C1 segment of cervical spinal cord (tissue), 14 donors: ENCODE data around the gene CD48.
"Not testable (repeated sequence)": the region's sequence is repeated elsewhere in the genome, so short reads cannot be mapped to it uniquely, and the experiment has no call there.

Source experiments
- DNase-seq, 14 donors: peaks; one replicate each; lab custom pipeline; 2025; lab: John Stamatoyannopoulos, UW

CD48 gene

DNA sequence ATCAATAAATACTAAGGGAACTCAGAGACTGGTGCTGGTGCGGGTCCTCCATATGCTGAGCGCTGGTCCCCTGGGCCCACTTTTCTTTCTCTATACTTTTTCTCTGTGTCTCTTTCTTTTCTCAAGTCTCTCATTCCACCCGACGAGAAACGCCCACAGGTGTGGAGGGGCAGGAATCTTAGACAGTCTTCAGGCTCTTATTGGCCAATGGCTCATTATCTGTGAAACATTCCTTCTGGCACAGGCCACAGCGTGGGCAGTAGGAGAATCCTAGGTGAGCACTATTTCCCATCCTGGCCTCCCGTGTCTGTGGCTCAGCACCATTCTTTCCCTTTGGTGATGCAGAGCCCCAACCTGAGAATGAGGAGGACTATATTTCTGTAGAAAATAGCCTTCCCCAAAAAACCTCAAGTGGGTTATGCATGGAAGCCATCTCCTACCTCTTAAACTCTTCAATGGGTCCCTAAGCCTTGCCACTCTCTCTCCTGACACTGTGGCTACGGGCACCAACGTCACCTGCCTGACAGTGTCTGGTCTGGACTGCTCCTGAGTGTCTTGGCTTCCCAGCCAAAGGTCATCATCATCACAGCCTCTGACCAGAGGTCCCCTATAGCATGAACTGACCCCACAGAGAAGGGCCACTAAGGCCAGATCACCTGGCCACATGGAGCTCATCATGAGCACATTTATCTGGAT, 58.5 kb downstream of the CD48 start:
- no peak for DNase-seq

DNA sequence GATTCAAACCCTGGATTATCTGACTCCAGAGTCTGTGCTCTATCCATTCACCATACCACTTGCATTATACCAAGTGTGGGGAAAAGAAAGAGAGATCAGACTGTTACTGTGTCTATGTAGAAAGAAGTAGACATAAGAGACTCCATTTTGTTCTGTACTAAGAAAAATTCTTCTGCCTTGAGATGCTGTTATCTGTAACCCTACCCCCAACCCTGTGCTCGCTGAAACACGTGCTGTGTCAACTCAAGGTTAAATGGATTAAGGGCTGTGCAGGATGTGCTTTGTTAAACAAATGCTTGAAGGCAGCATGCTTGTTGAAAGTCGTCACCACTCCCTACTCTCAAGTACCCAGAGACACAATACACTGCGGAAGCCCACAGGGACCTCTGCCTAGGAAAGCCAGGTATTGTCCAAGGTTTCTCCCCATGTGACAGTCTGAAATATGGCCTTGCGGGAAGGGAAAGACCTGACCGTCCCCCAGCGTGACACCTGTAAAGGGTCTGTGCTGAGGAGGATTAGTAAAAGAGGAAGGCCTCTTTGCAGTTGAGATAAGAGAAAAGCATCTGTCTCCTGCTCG, 59.5 kb downstream of the CD48 start:
- DNase-seq: not testable (repeated sequence)

DNA sequence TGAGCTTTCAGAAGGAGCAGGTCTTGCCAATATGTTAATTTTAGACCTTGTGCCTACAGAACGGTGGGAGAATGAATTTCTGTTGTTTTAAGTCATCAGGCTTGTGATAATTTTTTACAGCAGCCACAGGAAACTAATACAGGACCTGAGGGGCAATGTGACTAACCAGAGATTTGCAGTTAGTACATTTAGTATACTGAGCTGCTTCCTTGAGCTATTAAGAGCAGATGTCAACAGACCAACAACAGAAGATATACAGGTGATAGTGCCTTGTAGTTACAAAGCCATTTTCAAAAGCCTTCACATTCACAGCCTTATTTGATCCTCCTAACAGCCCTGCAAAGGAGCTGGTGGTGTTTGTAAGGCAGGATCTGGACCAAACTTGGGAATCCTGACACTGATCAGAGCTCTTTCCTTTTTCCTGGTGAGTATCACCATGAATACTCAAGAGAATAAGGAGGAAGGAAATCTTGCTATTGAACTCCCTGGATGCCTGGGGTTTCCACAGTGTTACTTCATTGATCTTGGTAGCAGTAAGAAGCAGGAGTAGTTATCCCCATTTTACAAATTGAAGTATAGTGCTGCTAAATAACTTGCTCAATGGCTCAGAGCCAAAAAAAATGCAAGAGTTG, 60.1 kb downstream of the CD48 start:
- DNase-seq: no peak

DNA sequence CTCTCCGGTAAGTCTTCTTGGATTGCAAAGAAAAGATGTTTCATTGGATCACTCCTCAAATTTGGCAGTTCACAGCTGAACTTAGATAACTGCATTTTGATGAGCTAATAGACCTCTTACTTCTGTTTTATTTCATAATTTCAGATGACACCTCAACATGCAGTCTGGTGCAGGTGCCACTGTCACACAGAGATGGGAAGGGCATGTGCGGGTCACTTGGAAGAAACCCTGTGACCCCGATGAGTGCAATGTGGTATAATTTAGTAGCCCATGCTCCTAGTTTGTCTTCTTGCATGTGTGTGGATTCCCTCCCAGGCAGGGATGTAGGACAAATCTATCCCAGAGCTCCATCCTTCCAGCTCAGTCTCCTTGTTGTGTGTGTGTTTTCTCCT, 64.3 kb downstream of the CD48 start:
- DNase-seq: no peak

DNA sequence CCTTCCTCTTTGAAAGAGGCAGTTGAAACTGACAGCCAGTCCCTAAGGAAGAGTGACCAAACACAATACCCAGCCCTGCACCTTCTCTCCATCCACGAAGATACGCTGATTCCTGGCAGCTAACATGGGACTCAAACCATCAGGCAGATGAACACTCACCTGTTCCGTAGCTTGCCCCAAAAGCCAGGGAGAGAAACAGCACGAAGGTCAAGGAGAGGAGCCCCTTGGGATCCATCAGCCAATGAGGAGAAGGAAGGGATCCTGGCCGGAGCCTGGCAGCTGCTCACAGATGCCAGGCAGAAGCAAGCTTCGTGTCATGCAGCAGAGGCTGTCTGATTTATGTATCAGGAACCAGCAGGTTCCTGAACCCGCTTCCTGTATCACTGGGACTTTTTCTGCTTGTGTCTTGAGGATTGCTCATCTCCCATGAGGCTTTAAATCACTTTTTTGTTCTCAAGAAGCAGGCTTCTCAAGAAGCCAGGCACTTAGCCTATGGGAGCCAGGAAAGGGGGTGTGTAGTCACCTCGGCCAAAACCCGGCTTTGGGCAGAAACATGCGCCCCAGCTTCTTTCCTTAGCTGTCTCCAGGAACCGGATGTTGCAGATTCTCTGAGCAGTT, 64.8 kb downstream of the CD48 start, which contains the start of gene SLAMF1:
TSS of gene SLAMF1 (minus strand) at position 334 of the 618 bp plus-strand sequence. CDS start at position 235, 99 bp downstream.
- DNase-seq: no peak

DNA sequence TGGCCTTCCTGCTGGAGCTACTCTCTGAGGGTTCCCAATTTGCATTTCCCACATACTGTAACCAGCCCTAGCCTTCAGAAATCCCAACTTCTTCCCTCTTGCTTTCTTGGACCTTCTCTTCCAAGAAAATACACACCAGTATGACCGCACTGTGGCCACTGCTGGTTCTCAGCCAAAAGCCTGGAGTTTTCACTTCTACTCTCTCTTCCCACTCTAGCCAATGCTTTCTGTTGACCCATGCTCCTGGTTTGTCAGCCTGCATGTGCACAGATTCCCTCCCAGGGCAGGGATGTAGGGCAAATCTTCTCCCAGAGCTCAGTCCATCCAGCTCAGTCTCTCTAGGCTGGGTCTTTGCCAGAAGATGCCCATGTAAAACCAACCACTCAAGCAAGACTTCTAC, 65.4 kb downstream of the CD48 start:
- no peak for DNase-seq

DNA sequence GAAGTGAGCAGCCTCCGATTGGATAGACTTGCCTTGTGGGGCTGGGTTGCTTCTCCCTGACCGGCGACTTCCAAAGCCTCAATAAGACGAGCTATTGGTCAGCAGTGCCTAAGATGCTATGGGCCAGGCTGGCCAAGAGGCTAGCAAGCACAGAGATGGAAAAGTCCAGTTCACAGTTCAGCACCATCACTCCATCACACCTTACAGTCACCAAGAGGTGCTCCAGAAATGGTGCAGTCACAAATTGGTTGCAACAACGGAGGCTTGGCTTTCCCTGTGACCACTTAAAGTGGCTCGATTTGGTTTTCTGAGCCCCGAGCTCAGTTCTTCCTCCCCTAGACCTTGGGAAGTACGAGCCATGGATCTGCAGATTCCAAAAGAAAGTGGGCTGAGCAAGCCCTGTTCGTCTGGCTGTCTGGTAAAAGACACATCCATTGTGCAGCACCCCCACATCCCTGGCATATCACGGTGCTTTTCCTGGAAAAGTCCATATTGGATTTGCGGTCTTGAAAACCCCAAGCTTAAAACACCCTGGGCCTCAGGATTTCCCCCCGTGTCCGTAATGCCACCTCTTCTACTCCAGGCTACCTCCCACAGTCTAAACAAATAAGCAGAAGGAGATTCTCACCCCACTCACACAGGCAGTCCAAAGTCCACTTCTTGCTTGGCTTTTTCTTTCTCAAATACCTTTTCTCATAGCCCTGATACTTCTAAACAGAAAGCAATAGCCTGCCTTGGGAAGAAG, 66.1 kb downstream of the CD48 start:
- DNase-seq: no peak

DNA sequence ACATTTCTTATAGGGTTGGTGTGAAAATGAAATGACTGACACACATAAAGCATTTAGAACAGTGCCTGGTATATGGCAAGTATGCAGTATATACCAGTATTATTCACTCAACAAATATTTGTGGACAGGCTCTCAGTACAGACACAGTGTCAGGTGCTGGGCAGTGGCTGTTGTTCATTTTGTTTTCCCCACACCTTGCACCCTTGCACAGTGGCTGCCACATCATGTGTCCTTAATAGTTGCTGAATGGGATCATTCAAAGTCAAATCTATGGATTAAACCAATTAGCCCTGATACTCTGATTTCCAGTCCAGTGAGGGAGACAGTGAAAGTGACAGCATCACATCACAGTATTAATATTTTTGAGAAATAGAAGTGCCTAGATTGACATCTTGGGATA, 67.2 kb downstream of the CD48 start:
- no peak for DNase-seq

DNA sequence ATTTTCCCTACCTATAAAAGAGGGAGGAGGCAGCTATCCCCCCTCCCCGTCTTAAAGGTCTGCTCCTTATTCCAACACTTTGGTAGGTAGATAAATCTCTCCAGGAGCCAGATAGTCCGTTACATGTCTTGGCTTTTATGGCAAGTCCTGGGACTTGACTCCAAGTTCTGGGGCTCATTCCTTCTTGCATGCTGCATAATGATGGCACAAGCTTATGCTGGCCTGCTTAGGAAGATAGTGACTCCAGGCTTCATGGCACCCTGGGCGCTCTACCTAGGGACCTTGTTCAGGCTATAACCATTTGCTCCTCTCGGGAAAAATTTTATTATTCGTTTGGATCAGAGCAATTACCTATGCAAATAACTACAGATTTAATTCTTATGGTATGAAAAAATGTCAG, 68.5 kb downstream of the CD48 start:
- no peak for DNase-seq

DNA sequence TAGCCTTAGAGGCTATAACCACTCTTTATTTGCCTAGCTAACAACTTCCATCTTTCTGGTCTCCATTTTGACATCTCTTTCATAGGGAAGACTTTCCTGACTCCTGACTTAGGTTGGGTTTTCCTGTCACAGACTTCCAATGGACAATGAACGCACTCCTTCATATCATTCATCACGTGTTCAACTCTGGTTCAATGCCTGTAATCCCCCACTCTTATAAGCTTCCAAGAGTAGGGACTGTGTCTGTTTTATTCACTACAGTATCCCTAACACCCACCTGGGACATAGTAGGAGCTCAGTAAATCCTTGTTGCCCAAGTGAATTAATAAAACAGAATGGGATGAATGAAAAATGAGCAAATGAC, 69.4 kb downstream of the CD48 start:
- DNase-seq: no peak

DNA sequence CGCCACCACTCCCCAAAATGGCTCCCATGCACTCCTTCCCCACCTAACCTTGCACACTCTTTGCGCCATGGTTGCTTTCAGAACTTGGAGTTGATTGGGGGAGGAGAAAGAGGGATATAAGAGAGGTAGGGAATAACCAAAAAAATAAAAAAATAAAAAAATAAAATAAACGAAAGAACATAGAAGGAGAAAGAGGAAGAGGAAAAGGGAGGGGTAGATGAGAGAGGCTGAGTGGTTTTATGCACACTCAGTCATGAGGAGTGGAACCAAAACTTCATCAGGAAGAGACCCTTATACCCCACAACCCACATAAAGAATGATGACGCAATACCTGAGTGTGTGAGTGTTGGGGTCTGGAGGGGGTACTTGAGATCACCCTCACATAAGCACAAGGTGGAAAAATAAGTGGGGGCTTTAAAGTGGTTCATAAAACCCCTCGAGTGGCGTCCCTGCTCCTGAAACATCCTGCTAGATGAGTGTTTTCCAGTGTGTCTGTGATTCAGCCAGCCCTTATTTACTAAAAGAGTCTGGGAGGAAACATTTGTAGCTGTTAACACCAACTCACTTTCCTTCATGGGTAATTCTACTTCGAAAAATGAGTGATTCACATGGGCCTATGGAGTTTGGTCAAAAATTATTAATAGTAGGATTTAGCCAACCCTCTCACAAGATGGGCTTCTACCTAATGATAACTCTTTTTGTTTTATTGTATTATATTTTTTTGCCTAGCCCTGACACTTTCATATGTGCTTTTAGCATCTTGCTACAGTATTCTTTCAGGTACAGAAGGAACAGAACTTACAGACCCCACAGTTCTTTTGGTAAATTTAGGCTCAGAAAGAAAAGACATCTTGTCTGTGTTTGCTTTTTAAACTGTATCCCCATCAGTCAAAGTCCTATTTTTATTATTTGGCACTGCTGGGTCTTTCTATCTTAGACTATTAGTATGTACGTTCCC, 70.0 kb downstream of the CD48 start:
- no peak for DNase-seq

DNA sequence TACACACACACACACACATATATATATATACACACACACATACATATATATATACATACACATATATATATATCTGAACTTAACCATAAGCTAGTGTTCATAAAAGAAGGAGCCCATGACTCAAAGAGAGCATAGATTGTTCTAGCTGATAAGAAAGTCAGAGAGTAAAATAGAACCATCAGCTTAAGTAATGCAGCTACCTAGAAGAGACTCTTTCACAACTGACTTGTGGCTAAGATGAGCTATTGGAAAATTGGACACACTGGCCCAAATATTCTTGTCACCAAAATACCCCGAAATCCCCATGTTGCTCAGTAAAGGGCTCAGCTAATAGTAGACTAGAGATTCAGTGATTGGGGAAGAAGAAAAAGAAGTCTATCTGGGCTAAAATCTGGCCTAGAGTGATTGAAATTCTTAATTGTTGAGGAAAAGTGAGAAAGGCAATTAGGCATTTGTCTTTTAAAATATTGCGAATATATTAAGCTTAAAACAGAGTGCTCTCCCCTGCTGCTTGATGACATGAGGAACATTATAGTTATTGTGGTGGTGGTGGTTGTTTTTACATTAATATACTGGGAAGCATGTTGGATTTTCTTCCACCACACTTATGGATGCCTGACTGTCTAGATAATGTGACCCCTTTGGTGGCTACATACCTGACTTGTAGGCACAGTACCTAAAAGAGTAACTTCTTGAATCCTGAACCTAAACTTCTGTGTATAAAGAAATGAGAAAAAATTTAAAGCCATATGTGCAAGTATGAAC, 71.1 kb downstream of the CD48 start:
- no peak for DNase-seq

DNA sequence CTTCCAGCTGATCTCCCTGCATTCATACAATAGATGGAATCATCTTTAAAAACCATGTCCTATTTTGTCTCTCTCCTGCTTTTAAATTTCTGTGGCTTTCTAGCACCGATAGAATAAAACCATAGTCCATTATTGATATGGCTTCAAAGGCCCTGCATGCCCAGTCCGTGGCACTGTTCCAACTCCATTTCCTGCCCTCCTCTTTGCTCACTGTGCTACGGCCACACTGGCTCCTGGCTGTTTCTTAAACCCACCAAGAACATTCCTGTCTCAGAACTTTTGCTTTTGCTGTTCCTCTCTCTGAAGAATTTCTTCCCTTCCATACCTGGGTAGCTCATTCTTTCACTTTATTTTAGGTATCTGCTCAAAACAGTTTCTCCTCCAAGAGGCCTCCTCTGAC, 72.0 kb downstream of the CD48 start:
- DNase-seq: no peak

DNA sequence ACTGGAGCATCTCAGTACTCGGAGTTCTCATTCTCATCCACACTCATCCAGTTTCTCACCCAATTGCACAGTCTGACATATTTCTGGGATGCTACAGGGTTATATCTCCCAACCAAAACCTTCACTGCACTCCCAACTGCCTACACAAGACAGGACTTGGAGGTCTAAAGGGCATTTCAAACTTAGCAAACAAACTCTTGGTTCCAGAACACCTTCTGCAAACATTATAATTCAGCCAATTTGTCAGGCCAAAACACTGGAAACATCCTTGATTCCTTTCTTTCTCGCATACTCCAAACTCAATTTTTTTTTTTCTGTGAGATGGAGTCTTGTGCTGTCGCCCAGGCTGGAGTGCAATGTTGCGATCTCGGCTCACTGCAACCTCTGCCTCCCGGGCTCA, 72.7 kb downstream of the CD48 start:
- no peak for DNase-seq

DNA sequence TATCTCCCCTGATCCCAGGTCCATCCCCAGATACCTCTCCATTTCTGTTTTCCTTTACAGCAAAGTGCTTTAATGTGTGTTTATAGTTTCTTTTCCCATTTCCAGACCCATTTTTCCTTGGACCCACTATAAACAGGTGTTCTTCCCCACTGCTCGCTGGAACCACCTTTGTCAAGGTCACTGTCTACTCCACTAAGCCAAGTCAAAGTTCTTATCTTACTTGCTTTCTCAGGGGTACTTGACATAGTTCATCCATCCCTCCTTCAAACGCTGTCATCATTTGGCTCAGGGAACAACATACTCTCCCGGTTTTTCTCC, 73.1 kb downstream of the CD48 start:
- DNase-seq: no peak

DNA sequence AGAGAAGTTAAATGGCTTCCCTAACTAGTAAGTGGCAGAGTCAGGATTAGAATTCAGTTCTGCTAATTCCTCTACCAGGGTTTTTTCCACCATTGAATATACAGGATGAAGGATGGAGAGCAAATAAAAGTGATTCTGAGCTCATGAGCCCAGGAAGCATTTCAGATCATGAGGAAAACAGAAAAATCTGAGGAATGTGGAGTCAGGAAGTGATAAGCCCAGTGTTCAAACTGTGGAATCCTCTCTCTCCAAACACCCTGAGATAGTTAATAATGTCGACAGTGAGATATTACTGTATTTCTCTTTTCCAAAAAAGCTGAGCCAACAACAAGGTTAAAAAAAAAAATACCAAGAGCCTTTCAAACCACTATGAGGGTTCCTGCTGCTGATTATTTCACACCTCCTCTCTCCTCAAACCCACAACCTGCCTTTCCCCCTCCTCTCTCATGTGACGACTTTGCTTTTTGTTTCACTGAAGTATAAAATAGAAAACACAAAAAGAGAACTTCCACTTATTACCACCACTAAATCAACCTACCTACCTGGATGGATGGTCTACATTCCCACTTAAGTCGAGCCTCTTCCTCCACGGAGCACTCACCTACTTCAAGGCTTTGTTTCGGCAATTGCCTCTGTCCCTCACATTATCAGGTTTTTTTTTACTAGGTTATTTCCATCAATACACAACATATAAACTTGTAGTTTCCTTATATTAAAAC, 73.6 kb downstream of the CD48 start:
- no peak for DNase-seq

DNA sequence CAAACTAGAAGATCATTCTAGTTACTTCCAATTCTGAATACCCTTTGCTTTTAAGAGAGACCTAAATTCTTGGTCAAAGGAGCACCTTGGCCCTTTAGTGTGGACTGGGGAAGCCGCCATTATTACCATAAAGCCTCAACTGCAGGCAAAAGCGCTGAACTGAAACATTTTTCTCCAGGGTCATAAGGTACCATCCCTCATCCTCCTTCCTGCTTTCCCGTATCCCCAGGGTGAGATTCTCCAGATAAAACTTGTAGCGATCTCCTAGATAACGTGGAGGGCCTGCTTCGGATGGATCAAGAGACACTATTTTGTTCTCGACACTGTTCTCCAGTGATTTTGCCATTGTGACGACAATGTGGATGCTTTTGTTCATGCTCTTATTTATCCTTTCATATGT, 74.6 kb downstream of the CD48 start:
- no peak for DNase-seq

DNA sequence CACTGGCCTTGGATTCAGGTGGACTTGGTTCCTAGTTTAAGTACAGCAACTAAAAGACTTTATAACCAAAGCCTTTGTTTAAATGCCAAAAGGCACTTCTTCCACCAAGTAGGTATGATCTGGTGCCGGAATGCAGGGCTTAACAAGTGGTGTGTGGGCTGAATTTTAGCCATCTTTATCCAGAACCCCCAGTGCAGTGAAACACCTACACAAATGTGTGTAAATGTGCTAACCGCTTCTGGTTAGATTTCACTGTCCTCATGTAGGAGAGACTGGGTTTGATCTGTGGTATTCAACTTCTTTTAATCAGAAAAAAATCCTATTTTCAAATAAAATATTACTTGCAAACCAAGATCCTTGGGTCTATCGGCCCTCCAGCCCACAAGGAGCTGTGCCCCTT, 75.1 kb downstream of the CD48 start:
- DNase-seq: no peak

DNA sequence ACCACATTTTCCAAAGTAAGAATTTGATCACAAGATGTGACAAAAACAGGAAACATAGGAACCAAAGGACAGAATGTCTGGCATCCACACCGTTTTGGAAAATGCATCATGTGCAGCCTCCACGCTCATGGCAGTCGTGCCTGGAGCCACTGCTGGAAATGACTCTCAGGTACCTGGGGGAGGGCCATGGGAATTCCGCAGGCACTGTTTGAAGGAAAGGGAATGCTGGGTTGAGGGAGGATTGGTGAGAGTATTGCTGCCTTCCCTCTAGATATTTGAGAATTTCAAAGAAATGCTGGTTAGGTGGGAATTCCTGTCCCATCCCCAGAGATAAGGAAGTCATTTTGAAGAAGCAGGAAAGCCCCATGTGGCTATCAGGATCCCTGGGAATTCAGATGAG, 75.5 kb downstream of the CD48 start:
- DNase-seq: no peak
